ENCODE results near the gene EDEM2.

EDEM2 gene

DNA sequence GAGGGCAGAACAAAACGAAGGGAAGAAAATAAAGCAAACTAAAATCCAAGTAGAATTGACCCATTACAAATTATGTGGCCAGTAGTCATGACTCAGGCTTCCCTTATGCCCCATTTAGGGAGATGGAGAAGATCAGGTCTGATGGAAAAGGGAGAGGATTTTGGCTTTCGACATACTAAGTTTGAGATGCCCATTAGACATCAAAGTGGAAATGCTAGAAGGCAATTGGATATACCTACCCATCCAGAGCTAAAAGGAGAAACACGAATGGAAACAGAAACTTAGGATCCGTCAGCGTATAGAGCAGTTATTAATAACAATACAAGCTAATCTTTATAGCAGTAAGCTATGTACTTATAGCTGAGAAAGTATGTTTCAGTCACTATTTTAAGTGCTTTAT, 59.3 kb downstream of the EDEM2 start:
- TF ChIP-seq TAF1 (IDR thresholded peaks at IDR 0.05; ENCODE audit: low read depth) (no peak), REST (IDR thresholded peaks at IDR 0.05; ENCODE audit: low read depth) (no peak), TEAD4 (IDR thresholded peaks at IDR 0.05) (no peak), FOXM1 (IDR thresholded peaks at IDR 0.05; ENCODE audit: borderline replicate concordance, low read depth) (no peak)

DNA sequence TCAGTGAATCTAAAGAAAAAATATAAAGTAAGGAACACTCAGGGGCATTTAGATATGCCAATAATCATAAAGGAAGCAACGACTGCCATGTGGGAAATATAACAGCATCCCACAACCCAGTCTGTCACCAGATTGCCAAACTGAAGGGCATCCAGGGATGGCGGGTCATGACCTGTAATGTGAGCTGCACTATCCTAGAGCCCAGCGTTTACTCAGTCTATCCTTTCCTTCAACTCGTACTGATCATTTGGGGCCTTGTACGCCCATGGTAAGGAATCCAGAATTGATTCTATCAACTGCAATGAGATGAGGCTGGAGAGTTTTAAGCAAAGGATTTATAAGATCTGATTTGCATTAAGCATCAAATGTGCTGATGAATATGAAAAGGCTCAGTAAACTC, 59.8 kb downstream of the EDEM2 start:
- TF ChIP-seq TEAD4 (IDR thresholded peaks at IDR 0.05) = no peak
- TF ChIP-seq, protein P1, sequence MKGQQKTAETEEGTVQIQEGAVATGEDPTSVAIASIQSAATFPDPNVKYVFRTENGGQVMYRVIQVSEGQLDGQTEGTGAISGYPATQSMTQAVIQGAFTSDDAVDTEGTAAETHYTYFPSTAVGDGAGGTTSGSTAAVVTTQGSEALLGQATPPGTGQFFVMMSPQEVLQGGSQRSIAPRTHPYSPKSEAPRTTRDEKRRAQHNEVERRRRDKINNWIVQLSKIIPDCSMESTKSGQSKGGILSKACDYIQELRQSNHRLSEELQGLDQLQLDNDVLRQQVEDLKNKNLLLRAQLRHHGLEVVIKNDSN (IDR thresholded peaks at IDR 0.05) = no peak
- TF ChIP-seq NFIC (IDR thresholded peaks at IDR 0.05) = no peak
- no peak for TF ChIP-seq MAX (IDR thresholded peaks at IDR 0.05)
- TF ChIP-seq EGR1 (IDR thresholded peaks at IDR 0.05) = no peak

- no peak for TF ChIP-seq NFIC (IDR thresholded peaks at IDR 0.05)
- no peak for TF ChIP-seq RAD21 (IDR thresholded peaks at IDR 0.05; ENCODE audit: low read depth)
- TF ChIP-seq EGR1 (IDR thresholded peaks at IDR 0.05) = no peak
- TF ChIP-seq TEAD4 (IDR thresholded peaks at IDR 0.05) = no peak
- TF ChIP-seq FOXM1 (IDR thresholded peaks at IDR 0.05; ENCODE audit: borderline replicate concordance, low read depth) = no peak
- TF ChIP-seq TAF1 (IDR thresholded peaks at IDR 0.05; ENCODE audit: low read depth) = no peak
- no peak for TF ChIP-seq ZBTB7A (IDR thresholded peaks at IDR 0.05; ENCODE audit: low read depth)
- TF ChIP-seq TCF12 (IDR thresholded peaks at IDR 0.05; ENCODE audit: low read depth) = no peak
- TF ChIP-seq, protein P1 (IDR thresholded peaks at IDR 0.05) = no peak
- no peak for TF ChIP-seq EP300 (IDR thresholded peaks at IDR 0.05; ENCODE audit: borderline replicate concordance)
- no peak for TF ChIP-seq REST (IDR thresholded peaks at IDR 0.05; ENCODE audit: low read depth)
- no peak for TF ChIP-seq CEBPB (IDR thresholded peaks at IDR 0.05)
- TF ChIP-seq MAX (IDR thresholded peaks at IDR 0.05) = no peak
Measured at GRCh38 chr20:35085477-35086225, 61.5 kb downstream of the EDEM2 start.

- TF ChIP-seq CEBPB (IDR thresholded peaks at IDR 0.05) = no peak
- TF ChIP-seq CREB1 (IDR thresholded peaks at IDR 0.05; ENCODE audit: low read depth) = no peak
- no peak for TF ChIP-seq NFIC (IDR thresholded peaks at IDR 0.05)
- no peak for TF ChIP-seq REST (IDR thresholded peaks at IDR 0.05; ENCODE audit: low read depth)
- TF ChIP-seq, protein P1 (IDR thresholded peaks at IDR 0.05) = no peak
- no peak for TF ChIP-seq EGR1 (IDR thresholded peaks at IDR 0.05)
- TF ChIP-seq RAD21 (IDR thresholded peaks at IDR 0.05; ENCODE audit: low read depth) = no peak
- TF ChIP-seq TCF12 (IDR thresholded peaks at IDR 0.05; ENCODE audit: low read depth) = no peak
- TF ChIP-seq TEAD4 (IDR thresholded peaks at IDR 0.05) = no peak
- no peak for TF ChIP-seq ZBTB7A (IDR thresholded peaks at IDR 0.05; ENCODE audit: low read depth)
- no peak for TF ChIP-seq MAX (IDR thresholded peaks at IDR 0.05)
- no peak for TF ChIP-seq EP300 (IDR thresholded peaks at IDR 0.05; ENCODE audit: borderline replicate concordance)
- no peak for TF ChIP-seq YY1 (IDR thresholded peaks at IDR 0.05; ENCODE audit: low read depth)
- TF ChIP-seq FOXM1 (IDR thresholded peaks at IDR 0.05; ENCODE audit: borderline replicate concordance, low read depth) = no peak
- TF ChIP-seq TAF1 (IDR thresholded peaks at IDR 0.05; ENCODE audit: low read depth) = no peak
Measured at GRCh38 chr20:35084998-35085397, 62.1 kb downstream of the EDEM2 start.
